Stimulated activated CD4-positive, alpha-beta T cell treated with anti-CD3 and anti-CD28 coated beads, TNF-alpha, amount 100 ng/mL, for 24 hours (primary cell): ENCODE measurements around the gene SLC25A6.
"Not testable (repeated sequence)": the region's sequence is repeated elsewhere in the genome, so short reads cannot be mapped to it uniquely, and the experiment has no call there.

Experiments used
- DNase-seq, 3 experiments: peaks; one replicate each; pipeline ENCODE4 v3.0.0-alpha.2; 2020; ENCODE audit warnings: low read depth in 3 of 3

Gene SLC25A6

DNA sequence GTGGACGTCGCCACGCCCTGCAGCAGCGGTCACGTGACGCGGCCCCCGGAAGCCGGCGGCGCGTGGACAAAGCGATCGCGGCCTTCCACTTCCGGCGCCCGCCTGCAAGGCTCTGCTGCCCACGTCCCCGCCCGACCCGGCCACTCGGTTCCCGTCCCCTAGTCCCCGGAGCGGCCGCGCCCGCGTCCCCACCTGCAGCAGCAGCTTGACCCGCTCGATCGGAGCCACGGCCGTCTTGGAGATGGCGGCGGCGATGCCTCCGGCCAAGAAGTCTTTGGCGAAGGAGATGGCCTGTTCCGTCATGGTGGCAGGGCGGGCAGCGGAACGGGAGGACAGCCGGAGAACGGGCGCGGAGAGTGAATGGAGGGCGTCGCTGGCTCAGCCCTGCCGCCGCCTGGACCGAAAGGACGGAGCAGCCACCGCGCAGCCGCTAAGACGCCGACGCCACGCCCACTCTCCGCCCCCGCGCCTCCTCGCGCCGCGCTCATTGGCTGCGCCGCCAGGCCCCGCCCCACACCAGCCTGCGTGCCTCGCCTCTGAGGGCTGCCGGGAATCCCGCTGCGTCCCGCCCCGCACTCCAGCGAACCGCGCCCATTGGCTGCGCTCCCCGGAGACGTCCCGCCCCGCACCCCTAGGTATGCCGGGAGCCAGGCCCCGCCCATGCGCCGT is at the start of gene SLC25A6:
Gene SLC25A6, minus strand, starts transcription at position 407 of the 669 bp plus-strand sequence. Its CDS starts 104 bp downstream, at position 303.
- DNase-seq, result peak; percentile 98 to 100 (median 99)

DNA sequence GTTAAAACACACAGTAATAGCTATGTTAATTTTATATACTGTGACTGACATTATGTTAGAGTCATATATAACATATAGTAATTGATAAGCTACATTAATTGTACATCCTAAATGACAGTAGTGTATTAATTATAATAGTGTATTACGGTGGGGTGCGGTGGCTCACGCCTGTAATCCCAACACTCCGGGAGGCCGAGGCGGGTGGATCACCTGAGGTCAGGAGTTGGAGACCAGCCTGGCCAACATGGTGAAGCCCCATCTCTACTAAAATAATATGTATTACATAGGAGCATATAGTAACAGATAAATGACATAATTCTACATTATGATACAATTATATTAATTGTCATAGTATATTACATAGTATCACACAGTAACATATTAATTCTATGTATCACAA is 48.6 kb upstream of the SLC25A6 start:
- DNase-seq, result no peak

DNA sequence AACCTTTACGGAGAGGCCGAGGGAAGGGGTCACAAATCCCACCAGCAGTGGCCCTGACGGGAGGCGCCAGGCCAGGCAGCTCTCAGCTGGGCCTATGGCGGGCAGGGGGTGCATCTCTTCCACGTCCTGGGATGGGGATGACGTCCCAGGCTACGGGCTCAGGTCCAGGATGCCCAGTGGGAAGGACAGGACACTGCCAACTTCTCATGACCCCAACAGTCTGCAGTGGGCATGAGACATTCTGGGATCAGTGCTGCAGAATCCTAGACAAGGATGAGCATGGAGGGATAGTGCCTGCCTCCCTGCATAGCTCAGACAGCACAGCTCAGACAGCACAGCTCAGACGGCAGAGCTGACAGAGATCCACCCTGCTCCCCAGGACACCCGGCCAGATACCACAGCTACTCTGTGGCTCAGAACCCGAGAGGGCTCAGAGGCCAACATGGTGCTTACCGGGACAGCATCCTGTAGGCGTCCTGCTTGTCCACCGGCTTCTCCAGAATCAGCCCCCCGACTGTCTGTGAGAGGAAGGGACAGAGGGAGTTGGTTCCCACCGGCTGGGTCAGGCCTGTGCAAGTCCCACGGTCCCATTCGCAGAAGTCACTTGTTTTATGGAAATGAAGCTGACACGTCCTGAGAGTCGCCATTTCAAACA is 43.5 kb upstream of the SLC25A6 start:
- no peak for DNase-seq

DNA sequence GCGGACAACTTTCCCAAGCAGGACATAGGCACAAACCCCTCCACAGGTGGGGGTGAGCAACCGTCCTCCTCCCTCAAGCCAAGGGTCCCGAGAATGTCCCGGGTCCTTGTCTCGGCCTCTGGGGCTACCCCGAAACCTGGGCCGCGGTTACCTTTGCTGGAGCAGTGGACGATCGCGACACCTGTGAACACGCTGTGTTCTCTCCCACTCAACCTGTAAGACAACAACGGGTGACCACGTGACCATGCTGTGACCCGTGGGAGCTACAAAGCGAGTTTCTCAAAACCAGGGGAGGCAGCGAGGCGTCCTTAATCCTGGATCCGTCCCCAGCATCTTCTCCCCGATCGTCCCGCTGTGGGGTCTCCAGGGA is 42.9 kb upstream of the SLC25A6 start:
- no peak for DNase-seq

DNA sequence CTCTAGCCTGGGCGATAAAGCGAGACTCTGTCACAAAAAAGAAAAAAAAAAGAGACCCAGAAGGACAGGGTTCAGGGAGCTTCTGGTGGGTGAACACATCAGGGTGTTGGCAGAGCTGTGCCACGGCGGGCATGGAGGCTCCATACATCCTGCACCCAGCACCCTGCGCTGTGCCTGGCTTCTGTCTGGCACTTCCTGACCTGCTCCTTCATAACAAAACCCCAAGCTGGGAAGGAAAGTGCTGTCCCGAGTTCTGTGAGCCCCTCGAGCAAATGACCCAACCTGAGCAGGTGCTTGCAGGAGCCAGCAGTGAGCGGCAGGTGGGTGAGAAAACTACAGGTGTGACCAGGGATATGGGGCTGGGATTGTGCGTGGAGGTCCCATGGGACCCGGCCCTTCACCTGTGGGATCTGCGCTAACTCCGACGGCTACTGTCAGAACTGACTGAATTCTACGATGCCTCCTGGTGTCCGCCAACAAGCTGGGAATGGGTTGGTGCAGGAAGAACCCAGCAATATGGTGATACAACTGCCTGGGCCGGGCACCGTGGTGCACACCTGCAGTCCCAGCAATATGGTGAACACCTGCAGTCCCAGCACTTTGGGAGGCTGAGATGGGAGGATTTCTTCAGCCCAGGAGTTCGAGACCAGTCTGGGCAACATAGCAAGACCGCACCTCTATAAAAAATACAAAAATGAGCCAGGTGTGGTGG is 41.9 kb upstream of the SLC25A6 start:
- no peak for DNase-seq

DNA sequence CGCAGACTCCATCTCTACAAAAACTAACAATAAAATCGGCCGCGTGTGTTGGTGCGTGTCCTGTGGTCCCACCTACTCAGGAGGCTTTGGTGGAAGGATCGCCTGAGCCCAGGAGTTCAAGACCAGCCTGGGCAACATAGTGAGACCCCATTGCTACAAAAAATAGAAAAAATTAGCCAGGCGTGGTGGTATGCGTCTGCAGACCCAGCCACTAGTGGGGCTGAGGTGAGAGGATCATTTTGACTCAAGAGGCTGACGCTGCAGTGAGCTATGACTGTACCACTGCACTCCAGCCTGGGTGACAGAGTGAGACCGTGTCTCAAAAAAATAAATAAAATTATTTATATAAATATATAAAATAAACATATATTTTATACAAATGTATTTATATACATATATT is 38.5 kb upstream of the SLC25A6 start:
- DNase-seq, result no peak

DNA sequence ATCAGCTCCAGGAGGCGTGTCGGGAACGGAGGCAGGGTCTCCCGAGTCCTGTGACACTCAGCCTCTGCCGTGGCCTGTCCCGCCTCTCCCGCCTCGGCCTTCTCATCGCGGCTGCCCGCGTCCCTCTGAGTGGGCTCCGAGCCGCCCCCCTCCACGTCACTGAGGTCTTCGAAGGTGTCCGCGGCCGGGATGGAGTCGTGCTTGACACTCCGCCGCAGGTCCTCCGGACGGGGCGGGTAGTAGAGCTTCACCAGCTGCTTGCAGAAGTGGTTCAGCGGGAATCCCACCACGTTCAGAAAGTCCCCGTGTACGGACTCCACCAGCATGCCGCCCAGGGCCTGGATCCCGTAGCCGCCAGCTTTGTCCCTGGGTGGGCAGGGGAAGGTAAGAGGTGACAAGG is 35.8 kb upstream of the SLC25A6 start:
- no peak for DNase-seq

DNA sequence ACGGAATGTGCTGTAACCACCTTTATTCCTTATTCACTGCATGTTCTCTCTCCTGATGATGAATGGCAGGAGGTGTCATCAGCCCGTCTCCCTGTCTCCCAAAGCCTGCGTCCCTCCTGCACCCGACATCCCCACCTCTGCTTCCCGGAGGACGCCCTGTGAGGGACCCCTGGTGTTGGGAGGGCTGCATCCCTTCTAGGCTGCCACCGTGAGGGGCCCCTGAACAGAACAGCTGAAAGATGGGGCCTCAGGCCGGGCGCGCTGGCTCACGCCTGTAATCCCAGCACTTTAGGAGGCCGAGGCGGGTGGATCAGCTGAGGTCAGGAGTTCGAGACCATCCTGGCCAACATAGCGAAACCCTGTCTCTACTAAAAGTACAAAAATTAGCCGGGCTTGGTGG is 34.4 kb upstream of the SLC25A6 start:
- not testable (repeated sequence) for DNase-seq

DNA sequence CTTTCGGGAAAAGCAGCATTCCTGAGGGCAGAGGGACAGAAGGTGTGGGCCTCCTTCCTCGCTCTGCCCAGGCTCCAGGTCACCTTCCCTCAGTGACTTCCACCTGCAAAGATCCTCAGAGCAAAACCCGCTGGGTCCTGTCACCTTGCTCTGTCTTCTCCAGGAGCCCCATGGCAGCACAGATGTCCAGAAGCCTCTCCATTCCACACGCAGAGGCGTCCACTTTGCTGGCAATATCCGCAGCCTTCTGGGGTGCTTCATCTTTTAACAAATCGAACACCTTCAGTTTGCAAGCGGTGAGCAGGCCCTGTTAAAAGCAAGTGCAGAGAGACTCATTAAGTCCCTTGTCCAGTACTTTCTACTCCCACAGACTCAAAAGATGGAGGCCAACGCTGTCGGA is 33.5 kb upstream of the SLC25A6 start:
- DNase-seq, result no peak

DNA sequence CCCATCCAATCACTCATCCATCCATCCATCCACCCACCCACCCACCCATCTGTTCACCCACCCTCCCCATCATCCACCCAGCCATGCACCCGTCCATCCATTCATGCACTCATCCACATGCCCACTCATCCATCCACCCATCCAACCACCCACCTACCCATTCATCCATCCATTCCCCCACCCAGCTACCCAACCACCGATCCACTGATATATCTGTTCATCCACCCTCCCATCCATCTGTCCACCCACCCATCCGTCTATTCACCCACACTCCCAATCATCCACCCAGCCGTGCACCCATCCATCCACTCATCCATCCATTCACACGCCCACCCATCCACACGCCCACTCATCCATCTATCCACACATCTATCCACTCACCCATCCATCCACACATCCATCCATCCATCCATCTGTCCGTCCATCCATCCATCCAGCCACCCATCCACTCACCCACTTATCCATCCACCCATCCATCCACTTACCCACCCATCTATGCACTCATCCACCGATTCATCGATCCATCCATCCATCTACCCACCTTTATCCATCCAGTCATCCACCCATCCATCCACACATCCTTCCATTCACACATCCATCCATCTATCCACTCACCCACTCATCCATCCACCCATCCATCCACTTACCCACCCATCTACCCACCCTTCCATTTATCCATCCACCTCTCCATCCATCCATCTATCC is 32.4 kb upstream of the SLC25A6 start:
- no peak for DNase-seq

DNA sequence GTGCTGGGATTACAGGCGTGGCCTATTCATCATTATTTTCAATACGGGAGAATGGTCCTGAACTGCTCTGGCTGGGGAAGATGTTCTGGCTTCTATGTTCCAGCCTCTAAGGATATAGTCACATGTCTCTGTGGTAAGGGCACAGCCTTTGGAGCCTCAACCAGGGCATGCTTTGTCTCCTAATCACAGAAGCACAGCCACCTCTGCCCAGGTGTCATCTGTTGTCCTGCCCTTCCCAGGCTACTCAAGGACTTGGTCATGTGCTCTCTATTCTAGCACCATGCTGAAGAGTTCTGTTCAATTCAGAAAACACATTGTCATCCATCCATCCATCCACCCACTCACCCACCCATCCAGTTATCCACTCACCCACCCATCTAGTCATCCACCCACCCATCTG is 31.3 kb upstream of the SLC25A6 start:
- no peak for DNase-seq

DNA sequence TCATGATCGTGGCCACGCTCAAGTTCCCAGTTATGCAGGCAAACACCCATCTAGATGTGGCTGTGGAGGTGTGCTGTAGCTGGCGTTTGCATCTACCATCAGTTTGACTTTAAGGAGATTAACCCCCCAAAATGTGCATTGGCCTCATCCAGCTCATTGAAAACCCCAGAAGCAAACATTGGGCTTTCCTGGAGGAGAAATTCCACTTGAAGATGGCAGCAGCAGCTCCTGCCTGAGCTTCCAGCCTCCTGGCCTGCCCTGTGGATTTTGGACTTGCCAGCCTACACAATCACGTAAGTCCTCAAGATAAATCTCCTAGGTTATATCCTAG is 30.2 kb upstream of the SLC25A6 start:
- no peak for DNase-seq

DNA sequence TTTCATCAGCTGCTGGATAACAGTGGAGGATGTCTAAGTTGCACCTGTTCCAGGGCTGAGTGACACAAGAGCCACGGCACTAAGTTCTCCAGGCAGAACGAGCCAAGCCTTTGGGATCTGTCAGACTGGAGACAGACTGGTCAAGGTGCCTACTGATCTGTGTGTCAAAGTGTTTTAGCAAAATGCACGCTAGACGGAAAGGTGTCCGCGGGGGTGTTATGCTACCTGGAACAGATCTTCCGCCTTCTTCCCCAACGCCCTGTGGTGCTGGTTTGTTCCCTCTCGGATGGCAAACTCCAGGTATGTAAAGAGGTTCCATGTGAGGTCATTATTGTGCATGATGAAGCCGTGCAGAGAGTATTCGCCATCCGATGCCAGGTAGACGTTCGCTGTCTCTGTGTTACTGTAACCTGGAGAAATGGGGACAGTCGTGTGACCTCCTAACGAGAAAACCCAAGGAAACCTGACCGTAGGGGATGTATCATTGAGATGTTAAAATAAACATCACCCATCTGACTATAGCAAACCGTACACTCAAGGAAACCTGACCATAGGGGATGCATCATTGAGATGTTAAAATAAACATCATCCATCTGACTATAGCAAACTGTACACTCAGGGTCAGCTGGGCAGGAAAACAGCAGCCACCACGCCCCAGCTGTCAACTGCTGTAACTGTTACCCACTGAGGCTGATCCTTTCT is 29.7 kb upstream of the SLC25A6 start:
- DNase-seq, result no peak

DNA sequence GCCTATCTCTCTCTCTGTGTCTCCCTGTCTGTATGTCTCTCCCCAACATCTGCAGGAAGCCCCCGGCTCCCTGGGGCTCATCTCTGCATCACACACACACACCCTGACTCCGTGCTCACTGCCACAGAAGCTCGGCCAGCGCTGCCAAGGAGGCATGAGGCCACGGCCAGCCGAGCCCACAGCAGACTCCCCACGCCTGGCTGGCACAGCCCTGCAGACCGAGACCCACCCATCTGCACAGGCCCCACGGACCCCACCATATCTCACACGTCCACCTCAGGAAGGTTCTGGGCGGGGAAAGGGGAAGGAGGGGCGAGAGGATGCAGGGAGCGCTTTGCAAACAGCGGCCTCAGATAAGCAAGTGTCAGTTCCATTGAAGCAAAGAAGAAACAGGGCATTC is 28.5 kb upstream of the SLC25A6 start:
- DNase-seq, result no peak

DNA sequence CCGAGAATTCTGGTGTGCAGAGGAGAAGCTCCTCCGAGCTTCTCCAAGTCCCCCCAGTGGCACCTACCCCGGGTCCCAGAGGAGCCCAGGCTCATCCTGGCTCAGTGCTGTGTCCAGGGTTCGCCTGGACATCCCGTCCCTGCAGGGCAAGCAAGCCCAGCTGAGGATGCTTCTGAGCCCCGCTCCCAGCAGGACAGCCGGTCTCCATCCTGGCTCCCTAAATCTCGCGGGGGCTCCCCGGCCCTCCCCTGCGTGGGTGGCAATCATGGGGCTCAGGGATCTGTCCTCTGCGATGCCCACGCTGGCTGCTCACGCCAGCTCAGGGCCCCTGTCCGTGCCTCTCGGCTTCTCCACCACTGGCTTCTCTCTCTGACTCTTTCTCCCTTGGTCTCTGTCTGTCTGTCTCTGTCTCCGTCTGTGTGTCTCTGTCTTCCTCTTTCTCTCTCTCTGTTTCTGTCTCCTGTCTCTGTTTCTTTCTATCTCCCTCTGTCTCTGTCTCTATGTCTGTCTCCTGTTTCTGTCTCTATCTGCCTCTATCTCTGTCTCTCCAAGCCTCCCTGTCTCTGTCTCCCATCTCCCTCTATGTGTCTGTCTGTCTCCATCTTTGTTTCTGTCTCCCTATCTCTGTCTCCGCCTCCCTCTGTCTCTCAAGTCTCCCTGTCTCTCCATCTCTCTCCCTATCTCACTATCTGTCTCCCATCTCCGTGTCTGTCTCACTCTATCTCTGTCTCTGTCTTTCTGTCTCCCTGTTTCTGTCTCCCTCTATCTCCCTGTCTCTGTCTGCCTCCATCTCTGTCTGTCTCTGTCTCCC is 27.8 kb upstream of the SLC25A6 start:
- DNase-seq, result no peak

DNA sequence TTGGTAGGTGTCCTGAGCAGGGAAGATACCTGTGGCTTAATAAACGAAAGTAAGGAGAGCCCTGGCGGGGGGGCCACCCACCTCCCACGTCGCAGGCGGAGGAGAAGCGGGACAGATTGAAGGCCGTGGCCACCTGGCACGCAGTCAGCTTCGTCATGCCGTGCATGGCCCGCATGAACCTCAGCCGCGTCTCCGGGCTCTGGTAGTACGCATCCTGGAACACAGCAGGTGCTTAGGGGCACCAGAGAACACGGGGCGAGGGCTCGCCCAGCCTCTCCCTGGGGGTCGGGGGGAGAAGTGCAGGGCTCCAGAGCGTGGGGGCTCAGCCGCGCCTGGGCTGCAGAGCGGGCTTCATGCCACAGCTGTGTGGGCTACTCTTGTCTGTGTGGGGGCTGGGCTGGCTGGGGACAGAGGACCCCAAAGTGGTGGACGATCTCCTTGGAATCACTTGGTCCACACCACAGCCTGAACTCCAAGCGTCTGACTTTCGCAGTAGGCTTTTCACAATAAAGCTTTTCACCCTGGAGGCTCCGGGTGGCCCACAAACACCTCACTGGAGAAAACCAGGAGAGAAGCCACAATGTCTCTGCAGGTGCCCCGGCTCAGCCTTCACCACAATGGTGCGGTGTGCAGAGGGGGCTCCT is 27.1 kb upstream of the SLC25A6 start:
- no peak for DNase-seq

DNA sequence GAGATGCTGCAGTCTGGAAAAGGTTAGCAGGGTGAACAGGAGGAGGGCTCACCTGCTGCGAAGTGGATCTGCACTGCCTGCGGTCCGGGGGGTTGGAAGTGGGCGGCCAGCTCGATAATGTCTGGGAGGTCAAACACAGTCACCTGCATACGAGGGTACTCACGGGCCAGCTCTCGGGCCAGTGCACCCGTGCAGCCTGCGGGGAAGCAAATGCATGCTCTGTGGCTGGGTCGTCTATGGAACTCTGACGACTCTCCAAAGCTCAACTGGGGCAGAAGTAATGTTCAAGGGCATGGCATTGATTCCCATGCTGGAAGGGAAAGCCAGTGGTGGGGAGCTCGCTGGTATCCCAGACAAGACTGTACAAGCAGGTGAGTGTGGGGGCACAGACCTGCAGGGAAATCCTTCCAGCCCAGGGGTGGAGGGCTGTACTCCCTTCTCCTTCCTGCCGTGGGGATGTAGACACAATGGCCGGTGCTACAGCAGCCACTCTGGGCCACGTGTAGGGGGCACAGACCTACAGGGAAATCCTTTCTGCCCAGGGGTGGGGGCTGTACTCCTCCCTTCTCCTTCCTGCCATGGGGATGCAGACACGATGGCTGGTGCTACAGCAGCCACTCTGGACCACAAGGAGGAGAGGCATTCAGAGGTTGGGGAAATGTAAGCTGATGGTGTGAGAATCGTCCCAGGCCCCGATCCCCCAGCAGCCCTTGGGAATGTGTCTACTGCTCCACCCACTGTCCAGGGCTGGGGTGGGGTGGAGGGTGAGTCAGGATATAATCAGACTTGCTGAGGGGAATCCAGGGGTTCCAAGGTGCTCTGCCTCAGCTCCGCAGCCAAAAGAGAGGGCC is 26.2 kb upstream of the SLC25A6 start:
- no peak for DNase-seq

DNA sequence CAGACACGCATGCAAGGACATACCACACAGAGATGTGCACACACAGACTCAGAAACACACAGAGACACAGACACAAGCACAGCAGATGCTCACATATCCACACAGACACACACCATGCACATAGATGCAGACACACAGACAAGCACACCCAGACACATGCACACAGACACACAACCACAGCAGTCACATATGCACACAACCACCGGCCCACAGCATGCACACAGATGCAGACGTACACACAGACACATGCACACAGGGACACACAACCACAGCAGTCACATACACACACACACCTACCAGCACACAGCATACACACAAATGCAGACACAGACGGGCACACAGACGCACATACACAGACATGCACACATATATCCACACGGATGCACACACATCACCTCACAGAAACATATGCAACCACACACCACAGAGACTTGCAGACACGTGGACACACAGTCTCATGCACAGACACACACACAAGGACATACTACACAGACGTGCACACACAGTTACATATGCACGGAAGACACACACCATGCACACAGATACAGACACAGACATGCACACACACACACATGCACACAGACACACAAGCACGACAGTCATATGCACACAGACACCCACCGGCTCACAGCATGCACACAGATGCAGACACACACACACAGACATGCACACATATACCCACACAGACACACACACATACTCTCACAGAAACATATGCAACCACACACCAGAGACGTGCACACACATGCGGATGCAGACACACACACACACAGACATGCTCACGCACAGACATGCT is 25.2 kb upstream of the SLC25A6 start:
- no peak for DNase-seq

DNA sequence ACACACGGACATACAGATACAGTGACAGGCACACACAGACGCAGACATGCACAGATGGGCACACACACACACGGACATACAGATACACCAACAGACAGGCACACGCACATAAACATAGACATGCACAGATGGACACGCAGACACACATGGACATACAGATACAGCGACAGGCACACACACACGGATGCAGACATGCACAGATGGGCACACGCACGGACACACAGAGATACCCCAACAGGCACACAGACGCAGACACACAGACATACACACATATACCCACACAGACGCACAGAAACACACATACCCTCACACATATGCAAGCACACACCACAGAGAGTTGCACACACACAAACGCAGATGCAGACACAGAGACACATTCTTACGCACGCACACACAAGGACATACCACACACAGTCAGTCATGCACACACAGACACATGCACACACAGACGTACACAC is 24.4 kb upstream of the SLC25A6 start:
- no peak for DNase-seq
